Gastroesophageal sphincter (tissue), 3 donors: ENCODE measurements around the gene AKAP12.

Experiments
- EP300 ChIP-seq: sonication (generic); formaldehyde crosslinking; IDR thresholded peaks from one replicate; pipeline ENCODE4 v1.6.1; 2017; ENCODE audit warnings: antibody characterized with exemption, mild to moderate bottlenecking
- POLR2A ChIP-seq, 2 donors: fragments of 450-650 bp; IDR thresholded peaks; one replicate each; pipeline ENCODE4 v1.6.1; 2017; ENCODE audit warnings: antibody characterized with exemption in 2 of 2, mild to moderate bottlenecking in 2 of 2, moderate library complexity in 1 of 2
- POLR2AphosphoS5 ChIP-seq: sonication (generic); formaldehyde crosslinking; IDR thresholded peaks from one replicate; pipeline ENCODE4 v1.6.1; 2017; ENCODE audit warnings: antibody characterized with exemption
- TF ChIP-seq, protein P1 (sequence below), 4 experiments: fragments of 200-600 bp in 2 of 4; fragments of 450-650 bp in 2 of 4; sonication (generic) in 1 of 4; IDR thresholded peaks; one replicate each; pipeline ENCODE4 v1.5.1; 2017 to 2019; ENCODE audit warnings: antibody characterized with exemption in 4 of 4, mild to moderate bottlenecking in 2 of 4, moderate library complexity in 2 of 4

DNA sequence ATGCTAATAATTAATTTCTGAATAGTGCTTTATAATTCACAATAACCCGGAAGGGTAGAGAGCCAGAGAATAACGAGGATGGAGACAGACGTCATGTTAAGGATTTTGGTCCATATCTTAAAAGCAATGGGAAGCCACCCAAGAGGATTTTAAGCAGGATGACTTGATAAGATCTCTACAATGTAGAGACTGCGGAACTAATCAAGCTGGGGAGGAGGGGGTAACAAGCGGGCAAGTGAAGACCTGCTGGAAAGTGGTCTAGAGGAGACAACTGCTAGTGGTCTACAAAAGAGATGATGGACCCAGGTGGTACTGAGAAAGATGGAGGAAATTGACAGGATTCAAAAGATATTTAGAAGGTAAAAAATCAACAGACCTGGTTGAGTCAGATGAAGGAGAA lies 144.4 kb downstream of the AKAP12 start:
- TF ChIP-seq, protein P1, sequence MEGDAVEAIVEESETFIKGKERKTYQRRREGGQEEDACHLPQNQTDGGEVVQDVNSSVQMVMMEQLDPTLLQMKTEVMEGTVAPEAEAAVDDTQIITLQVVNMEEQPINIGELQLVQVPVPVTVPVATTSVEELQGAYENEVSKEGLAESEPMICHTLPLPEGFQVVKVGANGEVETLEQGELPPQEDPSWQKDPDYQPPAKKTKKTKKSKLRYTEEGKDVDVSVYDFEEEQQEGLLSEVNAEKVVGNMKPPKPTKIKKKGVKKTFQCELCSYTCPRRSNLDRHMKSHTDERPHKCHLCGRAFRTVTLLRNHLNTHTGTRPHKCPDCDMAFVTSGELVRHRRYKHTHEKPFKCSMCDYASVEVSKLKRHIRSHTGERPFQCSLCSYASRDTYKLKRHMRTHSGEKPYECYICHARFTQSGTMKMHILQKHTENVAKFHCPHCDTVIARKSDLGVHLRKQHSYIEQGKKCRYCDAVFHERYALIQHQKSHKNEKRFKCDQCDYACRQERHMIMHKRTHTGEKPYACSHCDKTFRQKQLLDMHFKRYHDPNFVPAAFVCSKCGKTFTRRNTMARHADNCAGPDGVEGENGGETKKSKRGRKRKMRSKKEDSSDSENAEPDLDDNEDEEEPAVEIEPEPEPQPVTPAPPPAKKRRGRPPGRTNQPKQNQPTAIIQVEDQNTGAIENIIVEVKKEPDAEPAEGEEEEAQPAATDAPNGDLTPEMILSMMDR (IDR thresholded peaks at IDR 0.05) = no peak
- TF ChIP-seq POLR2A (IDR thresholded peaks at IDR 0.05) (no peak), POLR2AphosphoS5 (no peak), EP300 (no peak)
